BJ (cell line): ENCODE results near the gene ILF3. TPM values are rescaled to one million over a fixed set of nuclear protein-coding genes. Genes with fewer than 3 reads are reported as not detected.

Experiments used
- CTCF ChIA-PET: fragments of 350-600 bp; formaldehyde crosslinking; extraction: SDS; loops from one replicate; lab custom pipeline; 2021; ENCODE audit warnings: antibody characterized with exemption, inconsistent platforms; lab: Yijun Ruan, JAX
- POLR2A ChIA-PET: fragments of 300-600 bp; sonication (Branson Sonifier 250); formaldehyde crosslinking; extraction: SDS; loops from one replicate; lab custom pipeline; 2021; ENCODE audit warnings: antibody characterized with exemption; lab: Charles Lee
- DNase-seq: peaks from one replicate; pipeline ENCODE4 v3.0.0-alpha.2; 2011; ENCODE audit warnings: low read depth
- H3K27me3 ChIP-seq: 2 replicates; pipeline ENCODE4 v1.6.0; 2011; ENCODE audit warnings: low read length; ENCODE audit not compliant: control insufficient read depth, insufficient read depth
- H3K36me3 ChIP-seq: 2 replicates; pipeline ENCODE4 v1.5.1; 2011; ENCODE audit warnings: low read length; ENCODE audit not compliant: control insufficient read depth, insufficient read depth
- H3K4me3 ChIP-seq: 2 replicates; pipeline ENCODE4 v1.5.1; 2011; ENCODE audit warnings: low read depth, mild to moderate bottlenecking, control low read depth, low read length
- polyA plus RNA-seq: library from polyadenylated mRNA; depleted of rRNA; stranded (reverse); fragments of >200 nt; gene quantifications from 2 replicates; pipeline ENCODE4 v1.2.3, GENCODE V29; 2011
- TF ChIP-seq, protein P1 (sequence below): IDR thresholded peaks from 2 replicates; pipeline ENCODE4 v1.5.1; 2011; ENCODE audit warnings: low read depth, mild to moderate bottlenecking, control low read depth, inconsistent platforms, low read length, moderate library complexity; ENCODE audit not compliant: insufficient read depth

The ILF3 gene
- polyA plus RNA-seq, 1 experiment, result 148 TPM

DNA sequence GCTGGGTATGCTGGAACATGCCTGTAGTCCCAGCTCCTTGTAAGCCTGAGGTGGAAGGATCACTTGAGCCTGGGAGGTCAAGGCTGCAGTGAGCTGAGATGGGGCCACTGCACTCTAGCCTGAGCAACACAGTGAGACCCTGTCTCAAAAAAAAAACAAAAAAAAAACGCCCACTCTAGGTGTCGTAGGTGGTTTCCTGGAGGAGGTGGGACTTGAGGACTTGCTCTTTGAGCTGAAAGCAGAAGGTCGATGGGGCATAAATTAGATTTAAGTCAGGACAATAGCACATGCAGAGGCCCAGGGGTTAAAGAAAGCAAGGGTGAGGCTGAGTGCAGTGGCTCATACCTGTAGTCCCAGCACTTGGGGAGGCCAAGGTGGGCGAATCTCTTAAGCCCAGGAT is 12.9 kb upstream of the ILF3 start:
- peaks cover 19% of the 10 kb centered on the region for H3K36me3 ChIP-seq
- no peak for DNase-seq
- POLR2A ChIA-PET, result interaction anchor here (0.7 kb wide), 1 partner anchor 20 kb away, joined by 5 read pairs; no protein-coding TSS in a partner anchor
- CTCF ChIA-PET, result interaction anchor here (1.8 to 16.3 kb wide), 2 partner anchors 16 to 61 kb away, joined by 5 to 374 read pairs; partner anchors contain the start of gene SLC44A2
- H3K27me3 ChIP-seq, result no peaks in the 10 kb centered on the region
- TF ChIP-seq, protein P1, sequence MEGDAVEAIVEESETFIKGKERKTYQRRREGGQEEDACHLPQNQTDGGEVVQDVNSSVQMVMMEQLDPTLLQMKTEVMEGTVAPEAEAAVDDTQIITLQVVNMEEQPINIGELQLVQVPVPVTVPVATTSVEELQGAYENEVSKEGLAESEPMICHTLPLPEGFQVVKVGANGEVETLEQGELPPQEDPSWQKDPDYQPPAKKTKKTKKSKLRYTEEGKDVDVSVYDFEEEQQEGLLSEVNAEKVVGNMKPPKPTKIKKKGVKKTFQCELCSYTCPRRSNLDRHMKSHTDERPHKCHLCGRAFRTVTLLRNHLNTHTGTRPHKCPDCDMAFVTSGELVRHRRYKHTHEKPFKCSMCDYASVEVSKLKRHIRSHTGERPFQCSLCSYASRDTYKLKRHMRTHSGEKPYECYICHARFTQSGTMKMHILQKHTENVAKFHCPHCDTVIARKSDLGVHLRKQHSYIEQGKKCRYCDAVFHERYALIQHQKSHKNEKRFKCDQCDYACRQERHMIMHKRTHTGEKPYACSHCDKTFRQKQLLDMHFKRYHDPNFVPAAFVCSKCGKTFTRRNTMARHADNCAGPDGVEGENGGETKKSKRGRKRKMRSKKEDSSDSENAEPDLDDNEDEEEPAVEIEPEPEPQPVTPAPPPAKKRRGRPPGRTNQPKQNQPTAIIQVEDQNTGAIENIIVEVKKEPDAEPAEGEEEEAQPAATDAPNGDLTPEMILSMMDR, result no peak
- no peak overlapping the region for H3K4me3 ChIP-seq

DNA sequence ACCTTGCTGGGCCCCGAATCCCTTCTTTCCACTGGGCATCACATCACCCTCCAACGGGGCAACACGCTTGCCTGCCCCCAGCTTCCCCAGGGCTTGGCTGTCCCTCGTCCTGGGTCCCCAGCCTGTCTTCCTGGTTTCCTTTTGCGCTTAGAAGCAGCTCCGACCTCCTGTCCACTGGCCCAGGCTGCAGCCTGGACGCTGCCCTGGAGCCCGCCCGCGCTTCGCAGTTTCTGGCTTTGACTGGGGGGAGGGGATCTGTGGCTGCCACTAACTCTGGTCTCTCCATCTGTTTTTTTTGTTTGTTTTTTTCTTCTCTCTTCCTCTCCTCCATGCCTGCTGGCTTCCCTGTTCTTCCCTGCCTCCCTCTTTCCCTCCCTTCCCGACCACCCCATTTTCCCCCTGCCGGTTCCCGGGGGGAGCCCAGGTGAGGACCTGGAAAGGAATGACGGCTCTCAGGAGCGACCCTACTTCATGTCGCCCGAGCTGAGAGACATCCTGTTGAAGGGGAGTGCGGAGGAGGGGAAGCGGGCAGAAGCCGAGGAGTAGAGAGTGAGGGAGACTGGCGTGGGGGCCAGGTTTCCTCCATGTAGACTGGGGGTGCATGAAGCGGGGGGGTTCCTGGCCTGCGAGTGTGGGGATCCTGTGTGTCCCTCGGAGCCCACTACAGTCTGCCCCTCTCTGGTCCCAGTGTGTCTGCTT is 11.5 kb upstream of the ILF3 start:
- no peak for DNase-seq
- H3K27me3 ChIP-seq, result no peaks in the 10 kb centered on the region
- TF ChIP-seq, protein P1, result no peak
- ChIA-PET POLR2A (no interaction called here), CTCF (interaction anchor here (0.9 to 16.3 kb wide), 5 partner anchors 10 to 62 kb away, joined by 3 to 374 read pairs (median 6); no protein-coding TSS in a partner anchor)
- H3K4me3 ChIP-seq, result no peak overlapping the region
- peaks cover 16% of the 10 kb centered on the region for H3K36me3 ChIP-seq

DNA sequence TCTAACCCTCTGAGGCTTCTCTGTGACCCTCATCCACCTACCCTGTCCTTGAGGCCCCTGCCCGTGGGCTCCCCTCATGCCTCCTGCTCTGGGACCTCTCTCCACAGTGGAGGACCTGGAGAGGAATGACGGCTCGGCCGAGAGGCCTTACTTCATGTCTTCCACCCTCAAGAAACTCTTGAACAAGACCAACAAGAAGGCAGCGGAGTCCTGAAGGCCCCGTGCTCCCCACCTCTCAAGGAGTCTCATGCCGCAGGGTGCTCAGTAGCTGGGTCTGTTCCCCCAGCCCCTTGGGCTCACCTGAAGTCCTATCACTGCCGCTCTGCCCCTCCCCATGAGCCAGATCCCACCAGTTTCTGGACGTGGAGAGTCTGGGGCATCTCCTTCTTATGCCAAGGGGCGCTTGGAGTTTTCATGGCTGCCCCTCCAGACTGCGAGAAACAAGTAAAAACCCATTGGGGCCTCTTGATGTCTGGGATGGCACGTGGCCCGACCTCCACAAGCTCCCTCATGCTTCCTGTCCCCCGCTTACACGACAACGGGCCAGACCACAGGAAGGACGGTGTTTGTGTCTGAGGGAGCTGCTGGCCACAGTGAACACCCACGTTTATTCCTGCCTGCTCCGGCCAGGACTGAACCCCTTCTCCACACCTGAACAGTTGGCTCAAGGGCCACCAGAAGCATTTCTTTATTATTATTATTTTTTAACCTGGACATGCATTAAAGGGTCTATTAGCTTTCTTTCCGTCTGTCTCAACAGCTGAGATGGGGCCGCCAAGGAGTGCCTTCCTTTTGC is 10.8 kb upstream of the ILF3 start:
- Histone ChIP-seq H3K36me3 (peaks cover 12% of the 10 kb centered on the region), H3K4me3 (no peak overlapping the region), H3K27me3 (no peaks in the 10 kb centered on the region)
- no peak for DNase-seq
- CTCF ChIA-PET, result interaction anchor here (0.6 to 16.3 kb wide), 19 partner anchors 9 to 300 kb away, joined by 3 to 374 read pairs (median 6); partner anchors contain the start of genes CDC37, DNM2, QTRT1 and SLC44A2
- TF ChIP-seq, protein P1, result no peak
- POLR2A ChIA-PET, result no interaction called here

DNA sequence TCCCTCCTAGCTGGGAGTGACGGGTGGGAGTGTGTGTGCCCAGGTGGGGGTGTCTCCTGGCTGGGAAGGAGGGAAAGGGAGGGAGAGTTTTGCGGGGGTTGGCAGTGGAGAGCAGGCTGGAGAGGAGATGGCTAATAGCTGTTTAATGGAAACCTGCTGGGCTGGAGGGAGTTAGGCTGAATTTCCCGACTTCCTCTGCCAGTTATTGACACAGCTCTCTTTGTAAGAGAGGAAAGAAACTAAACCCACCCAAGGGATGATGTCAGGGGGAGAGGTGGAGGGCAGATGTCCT is 10.2 kb upstream of the ILF3 start:
- ChIA-PET POLR2A (no interaction called here), CTCF (interaction anchor here (0.6 to 16.3 kb wide), 24 partner anchors 8 to 300 kb away, joined by 3 to 374 read pairs (median 6); partner anchors contain the start of genes CDC37, DNM2, KRI1 and QTRT1)
- H3K36me3 ChIP-seq, result peaks cover 12% of the 10 kb centered on the region

More for the DNA sequence above, 10.2 kb upstream of the ILF3 start:
- H3K4me3 ChIP-seq, result no peak overlapping the region
- H3K27me3 ChIP-seq, result no peaks in the 10 kb centered on the region
- no peak for DNase-seq
- TF ChIP-seq, protein P1, result no peak
